HepG2 (cell line): Measurements from ENCODE around the gene TSHZ2. TPM values are rescaled to one million over a fixed set of nuclear protein-coding genes. Genes with fewer than 3 reads are reported as not detected.

Experiments used
- BHLHE40 ChIP-seq: IDR thresholded peaks from 2 replicates; pipeline ENCODE4 v1.6.1; 2011; ENCODE audit warnings: low read length, improper control_type of control experiment
- CBX5 ChIP-seq: sonication (generic); formaldehyde crosslinking; IDR thresholded peaks from 2 replicates; pipeline ENCODE4 v1.4.0; 2020; ENCODE audit warnings: missing genetic modification reagents, borderline replicate concordance
- CREM ChIP-seq, 2 experiments: sonication (generic) in 1 of 2; formaldehyde crosslinking in 1 of 2; IDR thresholded peaks; 2 replicates each; pipeline versions ENCODE4 v1.4.0 to v1.6.1; 2016 to 2020; ENCODE audit warnings: antibody characterized with exemption in 1 of 2, mild to moderate bottlenecking in 1 of 2, missing genetic modification reagents in 1 of 2
- DMAP1 ChIP-seq: IDR thresholded peaks from 2 replicates; pipeline ENCODE4 v1.6.1; 2016
- FOXK1 ChIP-seq: sonication (generic); formaldehyde crosslinking; IDR thresholded peaks from 2 replicates; pipeline ENCODE4 v1.4.0; 2020; ENCODE audit warnings: low read depth, missing genetic modification reagents, borderline replicate concordance
- GTF2F1 ChIP-seq: fragments of 150-350 bp; IDR thresholded peaks from 2 replicates; pipeline ENCODE4 v1.6.1; 2014; ENCODE audit warnings: low read length
- IRF2 ChIP-seq: IDR thresholded peaks from 2 replicates; pipeline ENCODE4 v1.6.1; 2018; ENCODE audit warnings: missing genetic modification reagents, missing compliant biosample characterization
- MATR3 ChIP-seq: sonication (generic); formaldehyde crosslinking; IDR thresholded peaks from 2 replicates; pipeline ENCODE4 v1.4.0; 2020; ENCODE audit warnings: missing genetic modification reagents
- MEF2D ChIP-seq: sonication (generic); formaldehyde crosslinking; IDR thresholded peaks from 2 replicates; pipeline ENCODE4 v1.5.1; 2020; ENCODE audit warnings: mild to moderate bottlenecking, missing genetic modification reagents
- MIER2 ChIP-seq: IDR thresholded peaks from 2 replicates; pipeline ENCODE4 v1.6.1; 2016; ENCODE audit warnings: missing biosample characterization, missing genetic modification reagents
- MZF1 ChIP-seq: sonication (generic); formaldehyde crosslinking; IDR thresholded peaks from 2 replicates; pipeline ENCODE4 v1.8.1; 2023; ENCODE audit warnings: mild to moderate bottlenecking, missing genetic modification reagents, borderline replicate concordance
- NFYB ChIP-seq: sonication (generic); formaldehyde crosslinking; IDR thresholded peaks from 2 replicates; pipeline ENCODE4 v1.4.0; 2020; ENCODE audit warnings: missing genetic modification reagents
- RBFOX2 ChIP-seq: fragments of 200-400 bp; formaldehyde crosslinking; IDR thresholded peaks from 2 replicates; pipeline ENCODE4 v1.6.1; 2017; ENCODE audit warnings: low read depth, mild to moderate bottlenecking, low read length
- TEAD3 ChIP-seq: optimal IDR thresholded peaks from 2 replicates; pipeline ENCODE3; 2016; ENCODE audit warnings: borderline replicate concordance
- ZNF296 ChIP-seq: sonication (generic); formaldehyde crosslinking; conservative IDR thresholded peaks from 2 replicates; pipeline ENCODE4 v1.5.0; 2020; ENCODE audit warnings: mild to moderate bottlenecking, missing genetic modification reagents
- ZNF33A ChIP-seq: sonication (generic); formaldehyde crosslinking; IDR thresholded peaks from 2 replicates; pipeline ENCODE4 v1.5.1; 2020; ENCODE audit warnings: missing genetic modification reagents, mild to moderate bottlenecking, moderate library complexity, borderline replicate concordance
- ZNF629 ChIP-seq: sonication (generic); formaldehyde crosslinking; conservative IDR thresholded peaks from 2 replicates; pipeline ENCODE4 v1.5.0; 2020; ENCODE audit warnings: missing genetic modification reagents
- ZNF75D ChIP-seq: sonication (generic); formaldehyde crosslinking; IDR thresholded peaks from 2 replicates; pipeline ENCODE4 v1.8.1; 2023; ENCODE audit warnings: missing genetic modification reagents, mild to moderate bottlenecking, borderline replicate concordance
- ZSCAN29 ChIP-seq: sonication (generic); formaldehyde crosslinking; conservative IDR thresholded peaks from 2 replicates; pipeline ENCODE4 v1.4.0; 2020; ENCODE audit warnings: mild to moderate bottlenecking, missing genetic modification reagents
- polyA plus RNA-seq, 8 experiments: library from polyadenylated mRNA; depleted of rRNA in 3 of 8; stranded (reverse) in 7 of 8; unstranded in 1 of 8; fragments of >200 nt; fragmentation: Illumina TruSeq in 4 of 8; extraction: Trizol in 4 of 8; gene quantifications; 2 replicates each; pipeline versions ENCODE4 v1.2.1 to v1.2.3, GENCODE V29; 2011 to 2016; ENCODE audit warnings: low read depth in 4 of 8, missing spikeins in 1 of 8, mixed read lengths in 1 of 8; ENCODE audit not compliant: insufficient read depth in 1 of 8
- total RNA-seq, 5 experiments: library from RNA; depleted of rRNA; stranded (reverse); fragments of >200 nt; fragmentation: Illumina TruSeq; extraction: Trizol; gene quantifications; 2 replicates each; pipeline ENCODE4 v1.2.3, GENCODE V29; 2016; ENCODE audit warnings: low read depth in 1 of 5
- TF ChIP-seq, protein P1 (sequence below): sonication (generic); formaldehyde crosslinking; IDR thresholded peaks from 2 replicates; pipeline ENCODE4 v1.4.0; 2020; ENCODE audit warnings: missing genetic modification reagents
- TF ChIP-seq, protein P2 (sequence below): sonication (generic); formaldehyde crosslinking; conservative IDR thresholded peaks from 2 replicates; pipeline ENCODE4 v1.4.0; 2020; ENCODE audit warnings: missing genetic modification reagents
- TF ChIP-seq, protein P3 (sequence below): sonication (generic); formaldehyde crosslinking; IDR thresholded peaks from 2 replicates; pipeline ENCODE4 v1.8.0; 2022; ENCODE audit warnings: low read depth, missing genetic modification reagents
- TF ChIP-seq, protein P4 (sequence below): sonication (generic); formaldehyde crosslinking; IDR thresholded peaks from 2 replicates; pipeline ENCODE4 v1.4.0; 2020; ENCODE audit warnings: missing genetic modification reagents; ENCODE audit errors: not compliant biosample characterization
- TF ChIP-seq, protein P5 (sequence below): sonication (generic); formaldehyde crosslinking; IDR thresholded peaks from 2 replicates; pipeline ENCODE4 v1.4.0; 2020; ENCODE audit warnings: low read depth, mild to moderate bottlenecking, missing genetic modification reagents

TSHZ2 gene
- total and polyA plus RNA-seq, 2 of the 13 experiments (the other 11 are each of a cell fraction or from before 2014, with no cell fraction given) = 0.01 TPM; not detected in 1

DNA sequence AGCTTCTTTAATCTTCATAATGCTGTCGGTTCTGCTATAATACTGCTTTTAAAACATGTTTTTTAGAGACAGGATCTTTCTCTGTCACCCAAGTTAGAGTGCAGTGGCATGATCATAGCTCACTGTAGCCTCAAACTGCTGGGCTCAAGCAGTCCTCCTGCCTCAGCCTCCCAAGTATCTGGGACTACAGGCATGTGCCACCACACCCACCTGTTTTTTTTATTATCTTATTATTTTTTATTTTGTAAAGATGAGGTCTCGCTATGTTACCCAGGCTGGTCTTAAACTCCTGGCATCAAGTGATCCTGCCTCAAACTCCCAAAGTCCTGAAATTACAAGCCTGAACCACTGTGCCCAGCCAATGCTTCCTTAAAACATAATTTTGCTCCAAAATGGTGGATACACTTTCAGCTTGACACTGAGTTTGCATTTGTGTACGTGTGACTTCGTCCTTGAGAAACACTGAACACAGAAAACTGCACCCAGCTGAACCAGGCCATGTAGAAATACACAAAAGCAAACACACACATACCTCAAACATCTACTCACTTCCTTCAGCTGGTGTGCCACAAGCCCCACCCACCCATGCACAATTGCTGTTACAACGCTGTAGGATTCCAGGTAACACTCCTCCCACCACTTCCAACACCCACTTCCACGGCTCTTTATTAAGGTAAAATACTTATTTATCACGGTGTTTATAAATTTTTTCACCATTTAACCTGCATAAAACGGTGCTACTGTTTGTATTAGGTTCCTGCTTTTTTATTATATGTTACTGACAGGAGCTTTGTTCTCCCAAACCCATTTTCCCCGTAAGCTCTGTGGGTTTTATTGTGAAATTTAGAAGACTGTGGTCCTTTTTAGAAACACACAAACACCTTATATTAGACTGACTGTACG, 109.1 kb downstream of the TSHZ2 start (continued):
- TF ChIP-seq, protein P1, sequence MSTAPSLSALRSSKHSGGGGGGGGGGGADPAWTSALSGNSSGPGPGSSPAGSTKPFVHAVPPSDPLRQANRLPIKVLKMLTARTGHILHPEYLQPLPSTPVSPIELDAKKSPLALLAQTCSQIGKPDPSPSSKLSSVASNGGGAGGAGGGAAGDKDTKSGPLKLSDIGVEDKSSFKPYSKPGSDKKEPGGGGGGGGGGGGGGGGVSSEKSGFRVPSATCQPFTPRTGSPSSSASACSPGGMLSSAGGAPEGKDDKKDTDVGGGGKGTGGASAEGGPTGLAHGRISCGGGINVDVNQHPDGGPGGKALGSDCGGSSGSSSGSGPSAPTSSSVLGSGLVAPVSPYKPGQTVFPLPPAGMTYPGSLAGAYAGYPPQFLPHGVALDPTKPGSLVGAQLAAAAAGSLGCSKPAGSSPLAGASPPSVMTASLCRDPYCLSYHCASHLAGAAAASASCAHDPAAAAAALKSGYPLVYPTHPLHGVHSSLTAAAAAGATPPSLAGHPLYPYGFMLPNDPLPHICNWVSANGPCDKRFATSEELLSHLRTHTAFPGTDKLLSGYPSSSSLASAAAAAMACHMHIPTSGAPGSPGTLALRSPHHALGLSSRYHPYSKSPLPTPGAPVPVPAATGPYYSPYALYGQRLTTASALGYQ = no peak
- peak; percentile 95 for TF ChIP-seq IRF2 (CRISPR knock-in tag)
- TF ChIP-seq GTF2F1 = no peak
- TF ChIP-seq ZNF33A (CRISPR knock-in tag) = no peak
- peak; percentile 87 for TF ChIP-seq MIER2 (CRISPR knock-in tag)
- TF ChIP-seq, protein P2, sequence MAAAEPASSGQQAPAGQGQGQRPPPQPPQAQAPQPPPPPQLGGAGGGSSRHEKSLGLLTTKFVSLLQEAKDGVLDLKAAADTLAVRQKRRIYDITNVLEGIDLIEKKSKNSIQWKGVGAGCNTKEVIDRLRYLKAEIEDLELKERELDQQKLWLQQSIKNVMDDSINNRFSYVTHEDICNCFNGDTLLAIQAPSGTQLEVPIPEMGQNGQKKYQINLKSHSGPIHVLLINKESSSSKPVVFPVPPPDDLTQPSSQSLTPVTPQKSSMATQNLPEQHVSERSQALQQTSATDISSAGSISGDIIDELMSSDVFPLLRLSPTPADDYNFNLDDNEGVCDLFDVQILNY (CRISPR knock-in tag) = no peak
- TF ChIP-seq DMAP1 = peak; percentile 77
- TF ChIP-seq, protein P3, sequence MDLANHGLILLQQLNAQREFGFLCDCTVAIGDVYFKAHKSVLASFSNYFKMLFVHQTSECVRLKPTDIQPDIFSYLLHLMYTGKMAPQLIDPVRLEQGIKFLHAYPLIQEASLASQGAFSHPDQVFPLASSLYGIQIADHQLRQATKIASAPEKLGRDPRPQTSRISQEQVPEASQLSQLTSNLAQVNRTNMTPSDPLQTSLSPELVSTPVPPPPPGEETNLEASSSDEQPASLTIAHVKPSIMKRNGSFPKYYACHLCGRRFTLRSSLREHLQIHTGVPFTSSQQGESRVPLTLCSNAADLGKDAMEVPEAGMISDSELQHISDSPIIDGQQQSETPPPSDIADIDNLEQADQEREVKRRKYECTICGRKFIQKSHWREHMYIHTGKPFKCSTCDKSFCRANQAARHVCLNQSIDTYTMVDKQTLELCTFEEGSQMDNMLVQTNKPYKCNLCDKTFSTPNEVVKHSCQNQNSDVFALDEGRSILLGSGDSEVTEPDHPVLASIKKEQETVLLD (CRISPR knock-in tag) = 0 out of 2 replicates have a peak, but pooled peaks have one; percentile 36
- TF ChIP-seq NFYB (CRISPR knock-in tag) = no peak
- TF ChIP-seq MZF1 (CRISPR knock-in tag) = no peak
- peak; percentile 62 for TF ChIP-seq CREM (IDR thresholded peaks at IDR 0.05)
- no peak for TF ChIP-seq CREM (CRISPR knock-in tag; IDR thresholded peaks at IDR 0.05)
- peak; percentile 97 for TF ChIP-seq FOXK1 (CRISPR knock-in tag)
- TF ChIP-seq, protein P4, sequence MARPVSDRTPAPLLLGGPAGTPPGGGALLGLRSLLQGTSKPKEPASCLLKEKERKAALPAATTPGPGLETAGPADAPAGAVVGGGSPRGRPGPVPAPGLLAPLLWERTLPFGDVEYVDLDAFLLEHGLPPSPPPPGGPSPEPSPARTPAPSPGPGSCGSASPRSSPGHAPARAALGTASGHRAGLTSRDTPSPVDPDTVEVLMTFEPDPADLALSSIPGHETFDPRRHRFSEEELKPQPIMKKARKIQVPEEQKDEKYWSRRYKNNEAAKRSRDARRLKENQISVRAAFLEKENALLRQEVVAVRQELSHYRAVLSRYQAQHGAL = no peak
- no peak for TF ChIP-seq ZNF629 (CRISPR knock-in tag)
- TF ChIP-seq, protein P5, sequence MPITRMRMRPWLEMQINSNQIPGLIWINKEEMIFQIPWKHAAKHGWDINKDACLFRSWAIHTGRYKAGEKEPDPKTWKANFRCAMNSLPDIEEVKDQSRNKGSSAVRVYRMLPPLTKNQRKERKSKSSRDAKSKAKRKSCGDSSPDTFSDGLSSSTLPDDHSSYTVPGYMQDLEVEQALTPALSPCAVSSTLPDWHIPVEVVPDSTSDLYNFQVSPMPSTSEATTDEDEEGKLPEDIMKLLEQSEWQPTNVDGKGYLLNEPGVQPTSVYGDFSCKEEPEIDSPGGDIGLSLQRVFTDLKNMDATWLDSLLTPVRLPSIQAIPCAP (CRISPR knock-in tag) = no peak
- no peak for TF ChIP-seq ZNF296 (CRISPR knock-in tag)
- peak; percentile 95 for TF ChIP-seq CBX5
- TF ChIP-seq RBFOX2 = no peak
- no peak for TF ChIP-seq ZSCAN29 (CRISPR knock-in tag)
- TF ChIP-seq MATR3 (CRISPR knock-in tag) = no peak
- 0 out of 2 replicates have a peak, but pooled peaks have one; percentile 55 for TF ChIP-seq BHLHE40
- no peak for TF ChIP-seq ZNF75D (CRISPR knock-in tag)
- peak; percentile 50 for TF ChIP-seq MEF2D (CRISPR knock-in tag)
- TF ChIP-seq TEAD3 (CRISPR knock-in tag) = peak; percentile 98
